DOHH2 (cell line): ENCODE measurements around the gene CDS1.

Source experiments
- CTCF ChIP-seq: fragments of 200-600 bp; sonication (generic); IDR thresholded peaks from one replicate; pipeline ENCODE4 v1.5.1; 2014; ENCODE audit warnings: antibody characterized with exemption, mild to moderate bottlenecking, low read depth, low read length; ENCODE audit not compliant: poor library complexity, severe bottlenecking
- EZH2phosphoT487 ChIP-seq: fragments of 200-600 bp; sonication (generic); IDR thresholded peaks from 2 replicates; pipeline ENCODE4 v1.6.1; 2017; ENCODE audit warnings: borderline replicate concordance, mild to moderate bottlenecking, antibody characterized with exemption, low read length, moderate library complexity, mixed read lengths

GRCh38 chr4:84638092-84638491 is 55.2 kb downstream of the CDS1 start:
- TF ChIP-seq CTCF = no peak
- TF ChIP-seq EZH2phosphoT487 = no peak
